UCSD-AML1 (cell line): ENCODE data around the gene LAD1.
A peak's percentile ranks its signal among the peaks of the same experiment; 100 is the strongest.

Source experiments
- DNase-seq: peaks from one replicate; lab custom pipeline; 2025; ENCODE audit not compliant: unreplicated experiment; lab: John Stamatoyannopoulos, UW

LAD1 gene

GRCh38 chr1:201399018-201399351, at the start of gene LAD1:
LAD1 (minus strand) TSS chr1:201399324; CDS start chr1:201399306, 18 bp downstream.
- DNase-seq, result no peak

- DNase-seq, result peak; percentile 69
Observed at GRCh38 chr1:201447903-201448871, 49.1 kb upstream of the LAD1 start.

GRCh38 chr1:201445310-201445709, 46.2 kb upstream of the LAD1 start:
- DNase-seq, result no peak

DNA sequence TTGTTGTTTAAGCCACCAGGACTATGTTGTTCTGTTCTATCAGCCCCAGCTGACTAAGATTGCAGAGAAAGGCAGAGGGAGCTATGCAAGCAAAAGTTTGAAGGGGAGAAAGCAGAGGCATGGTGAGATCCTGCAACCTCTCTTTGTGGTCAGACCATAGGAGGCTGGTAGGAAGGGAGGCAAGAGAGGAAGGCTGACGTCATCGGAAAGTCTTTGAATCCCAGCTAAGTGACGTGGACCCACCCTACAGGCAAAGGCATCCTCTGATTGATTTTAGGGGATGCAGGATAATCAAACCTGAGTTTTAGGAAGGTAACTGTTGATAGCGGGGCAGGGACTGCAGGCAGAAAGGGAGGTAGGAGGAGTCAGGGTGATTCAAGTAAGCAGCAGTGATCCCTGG, 45.7 kb upstream of the LAD1 start:
- peak; percentile 25 for DNase-seq

- no peak for DNase-seq
Observed at GRCh38 chr1:201443747-201444146, 44.6 kb upstream of the LAD1 start.

- no peak for DNase-seq
Observed at GRCh38 chr1:201436969-201437368, 37.8 kb upstream of the LAD1 start.

DNA sequence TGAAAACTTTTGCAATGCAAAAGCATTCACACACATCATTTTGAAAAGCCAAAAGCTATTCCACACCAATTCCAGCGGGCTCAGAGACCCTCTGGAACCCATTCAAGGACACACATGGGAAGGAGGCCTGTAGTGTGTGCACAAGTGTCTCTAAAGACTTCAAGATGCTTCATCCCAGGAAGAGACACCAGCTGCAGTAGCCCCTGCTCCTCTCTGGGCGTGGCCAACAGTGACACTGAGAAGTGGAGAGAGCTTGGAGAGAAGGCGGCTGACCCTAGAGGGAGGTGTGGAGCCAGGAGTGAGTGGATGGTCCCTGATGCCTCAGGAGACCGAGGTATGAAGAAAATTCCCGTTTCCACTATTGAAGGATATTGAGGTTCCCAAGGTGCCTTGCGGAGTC, 37.3 kb upstream of the LAD1 start:
- no peak for DNase-seq

DNA sequence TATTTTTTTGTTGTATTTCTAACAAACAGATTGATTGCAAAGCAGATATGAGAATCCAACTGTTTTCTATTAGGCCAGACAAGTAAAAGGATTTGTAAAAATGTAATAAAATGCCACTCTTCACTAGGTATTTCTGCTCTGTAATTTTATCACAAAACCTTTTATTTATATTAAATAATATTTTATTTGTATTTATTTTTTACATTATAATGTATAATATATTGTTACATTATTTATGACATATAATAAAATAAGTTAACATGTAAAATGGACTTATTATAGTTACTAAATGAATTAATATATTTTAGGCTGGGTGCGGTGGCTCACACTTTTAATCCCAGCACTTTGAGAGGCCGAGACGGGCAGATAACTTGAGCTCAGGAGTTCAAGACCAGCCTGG, 35.1 kb upstream of the LAD1 start:
- DNase-seq, result no peak

DNA sequence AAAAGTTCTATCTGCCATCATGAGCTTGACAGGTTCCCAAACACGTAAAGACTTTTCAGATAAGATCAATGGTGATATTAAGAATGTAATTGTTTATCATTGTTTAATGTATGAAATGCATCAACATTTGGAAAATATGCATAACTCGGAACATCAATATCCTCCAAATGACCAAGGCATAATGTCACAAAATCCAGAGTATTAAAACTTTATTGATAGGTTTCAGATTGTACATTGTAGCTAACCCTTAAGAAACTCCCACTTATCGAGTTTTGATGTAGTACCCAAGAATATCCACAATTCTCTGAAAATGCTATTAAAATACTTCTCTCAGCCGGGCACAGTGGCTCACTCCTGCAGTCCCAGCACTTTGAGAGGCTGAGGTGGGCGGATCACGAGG, 34.5 kb upstream of the LAD1 start:
- no peak for DNase-seq

DNA sequence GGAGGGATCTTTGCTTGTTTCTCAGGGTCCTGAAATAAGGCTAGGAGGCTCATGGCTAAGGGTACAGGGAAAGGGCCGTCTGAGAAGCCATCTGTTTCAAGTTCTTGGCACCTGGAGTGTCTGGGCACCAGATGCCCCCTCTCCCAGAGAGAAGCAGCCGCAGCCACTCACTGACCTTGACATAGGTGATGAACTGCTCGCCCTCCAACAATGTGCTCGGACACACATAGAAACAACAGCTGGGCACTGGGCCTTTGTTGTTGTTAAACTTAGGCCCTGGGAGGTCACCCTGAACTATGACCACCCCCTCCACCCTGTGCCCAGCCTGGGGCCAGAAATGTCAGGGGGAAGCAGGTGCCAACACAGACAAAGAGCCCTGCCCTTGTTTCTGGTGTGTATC, 31.7 kb upstream of the LAD1 start:
- no peak for DNase-seq

DNA sequence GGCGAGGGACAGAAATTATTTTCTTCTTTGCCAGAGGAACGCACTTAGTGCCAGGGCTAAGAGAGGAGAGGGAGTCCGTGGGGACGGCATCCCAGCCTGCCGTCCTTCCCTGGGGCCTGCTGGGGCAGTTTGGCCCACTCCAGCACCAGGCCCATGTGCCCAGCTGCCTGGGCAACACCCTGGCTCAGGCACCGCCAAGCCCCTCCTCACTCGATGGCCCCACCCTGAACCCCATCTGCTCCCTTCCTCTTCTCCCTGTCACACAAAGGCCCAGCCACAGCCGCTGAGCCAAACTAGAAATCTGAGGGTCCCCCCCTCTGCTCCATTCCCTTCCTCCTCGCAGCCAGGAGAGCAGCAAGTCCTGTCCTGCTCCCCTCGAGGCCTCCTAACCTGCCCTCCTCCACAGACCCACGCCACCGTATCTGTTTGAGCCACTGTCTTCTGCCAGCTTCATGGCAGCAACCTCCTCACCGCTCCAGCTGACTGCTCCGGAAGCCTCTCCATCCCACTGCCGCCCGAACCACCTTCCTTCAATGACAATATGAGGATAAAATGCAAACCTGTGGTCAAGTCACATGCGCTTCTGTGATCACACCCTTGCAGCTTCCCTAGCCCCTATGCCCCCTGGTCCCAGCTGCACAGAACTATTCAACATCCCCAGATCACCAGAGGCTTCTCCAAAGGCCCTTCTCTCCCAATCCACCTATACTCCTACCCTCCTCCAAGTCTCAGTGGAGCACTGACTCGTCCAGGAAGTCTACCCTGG, 30.8 kb upstream of the LAD1 start:
- DNase-seq, result no peak

GRCh38 chr1:201427963-201428362, 28.8 kb upstream of the LAD1 start:
- DNase-seq, result no peak

- DNase-seq, result no peak
Observed at GRCh38 chr1:201426479-201427310, 27.6 kb upstream of the LAD1 start.

DNA sequence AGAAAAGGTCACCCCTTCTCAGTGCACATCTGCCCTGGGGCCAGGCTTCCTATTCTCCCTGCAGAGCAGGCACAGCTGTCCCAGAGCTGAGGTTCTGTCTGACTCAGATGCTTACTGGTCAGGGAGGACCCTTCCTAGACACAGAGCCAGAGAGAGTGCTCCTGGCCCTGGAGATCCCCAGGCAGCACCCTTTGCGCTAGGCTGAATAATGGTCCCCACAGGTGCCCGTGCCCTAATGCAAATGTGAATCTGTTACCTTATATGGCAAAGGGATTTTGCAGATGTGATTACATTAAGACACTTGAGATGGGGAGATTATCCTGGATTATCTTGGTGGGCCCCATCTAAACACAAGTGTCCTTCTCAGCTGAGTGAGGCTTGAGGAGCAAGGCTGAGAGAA, 25.0 kb upstream of the LAD1 start:
- no peak for DNase-seq

DNA sequence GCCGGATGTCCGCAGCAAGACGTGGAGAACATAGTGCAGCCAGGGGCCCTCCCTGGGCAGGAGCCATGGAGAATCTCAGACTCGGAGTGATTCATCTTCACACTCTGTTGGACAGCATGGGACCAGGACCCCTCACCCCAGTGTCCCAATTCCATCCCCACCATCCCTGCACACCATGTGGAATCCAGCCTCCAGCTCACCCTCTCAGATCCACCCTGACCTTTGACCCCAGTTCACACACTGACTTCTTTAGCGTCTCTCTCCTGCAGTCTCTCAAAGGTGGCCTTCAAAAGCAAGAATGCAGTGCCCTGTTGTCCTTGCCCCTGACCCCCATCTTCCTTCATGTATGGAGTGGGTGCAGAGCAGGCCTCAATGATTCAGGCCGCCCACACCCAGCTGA, 24.5 kb upstream of the LAD1 start:
- no peak for DNase-seq

- no peak for DNase-seq
Observed at GRCh38 chr1:201422436-201423030, 23.4 kb upstream of the LAD1 start.

DNA sequence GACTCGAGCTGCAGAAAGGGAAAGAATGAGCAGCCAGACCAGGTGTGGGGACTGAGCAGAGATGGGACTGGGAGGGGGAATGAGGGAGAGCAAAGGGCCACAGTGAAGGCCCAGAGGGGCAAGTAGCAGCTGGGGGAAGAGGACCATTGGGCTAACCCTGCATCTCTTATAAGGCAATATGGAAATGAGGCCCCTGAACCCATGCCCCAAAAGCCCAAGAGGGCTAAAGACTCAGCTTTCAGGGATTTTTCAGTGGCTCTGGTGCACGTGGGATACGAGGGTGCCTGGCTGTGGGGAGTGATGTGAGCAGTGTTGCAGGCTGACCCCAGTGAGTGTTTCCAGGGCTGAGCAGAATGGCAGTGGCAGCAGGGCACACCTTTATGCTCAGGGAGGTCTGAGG, 22.9 kb upstream of the LAD1 start:
- no peak for DNase-seq

DNA sequence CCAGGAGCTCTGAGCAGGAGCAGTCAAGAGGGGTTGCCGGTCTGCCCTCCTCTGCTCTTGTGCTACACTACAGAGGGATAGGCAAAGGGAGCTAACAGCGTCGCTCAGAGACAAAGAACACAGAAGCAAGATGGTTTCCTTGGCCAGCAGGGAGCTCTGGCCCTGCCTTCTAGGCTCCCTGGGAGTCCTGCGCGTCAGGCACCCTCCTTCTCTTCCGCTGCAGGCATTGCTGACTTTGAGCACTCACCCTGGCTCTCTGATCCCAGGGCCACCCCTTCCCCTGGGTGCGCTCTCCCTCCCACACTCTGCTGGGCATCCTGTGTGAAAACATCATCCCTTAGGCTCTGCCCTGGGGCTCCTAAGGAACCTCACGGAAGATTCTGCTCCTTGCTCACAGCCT, 21.9 kb upstream of the LAD1 start:
- no peak for DNase-seq

- DNase-seq, result no peak
Observed at GRCh38 chr1:201420608-201421002, 21.5 kb upstream of the LAD1 start.

- no peak for DNase-seq
Observed at GRCh38 chr1:201419746-201420607, 20.9 kb upstream of the LAD1 start.
